OCI-LY3 (cell line): ENCODE results near the gene LTO1.

Source experiments
- EZH2phosphoT487 ChIP-seq: fragments of 200-600 bp; shearing (Covaris generic); IDR thresholded peaks from 2 replicates; pipeline ENCODE4 v1.6.1; 2018; ENCODE audit warnings: antibody characterized with exemption, mixed run types, low read depth
- TF ChIP-seq, protein P1 (sequence below): fragments of 200-600, 300-600 bp; sonication (generic); IDR thresholded peaks from 2 replicates; pipeline ENCODE4 v1.5.1; 2014; ENCODE audit warnings: antibody characterized with exemption, low read length, low read depth

DNA sequence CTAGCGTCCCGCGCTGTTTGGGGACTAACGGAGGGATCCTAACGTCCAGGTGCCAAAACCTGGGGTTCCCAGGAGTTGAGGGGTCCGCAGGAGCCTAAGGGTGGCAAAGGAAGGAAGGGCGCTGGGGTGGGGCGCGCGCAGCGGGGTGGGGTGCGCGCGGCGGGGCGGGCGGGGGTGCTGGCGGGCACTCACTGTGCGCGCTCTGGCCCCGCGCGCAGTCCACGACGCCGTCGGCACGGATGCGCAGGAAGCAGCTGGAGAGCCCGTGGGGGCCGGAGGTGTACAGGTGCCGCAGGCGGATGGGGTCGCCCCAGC lies 28.3 kb upstream of the LTO1 start:
- no peak for TF ChIP-seq EZH2phosphoT487
- TF ChIP-seq, protein P1, sequence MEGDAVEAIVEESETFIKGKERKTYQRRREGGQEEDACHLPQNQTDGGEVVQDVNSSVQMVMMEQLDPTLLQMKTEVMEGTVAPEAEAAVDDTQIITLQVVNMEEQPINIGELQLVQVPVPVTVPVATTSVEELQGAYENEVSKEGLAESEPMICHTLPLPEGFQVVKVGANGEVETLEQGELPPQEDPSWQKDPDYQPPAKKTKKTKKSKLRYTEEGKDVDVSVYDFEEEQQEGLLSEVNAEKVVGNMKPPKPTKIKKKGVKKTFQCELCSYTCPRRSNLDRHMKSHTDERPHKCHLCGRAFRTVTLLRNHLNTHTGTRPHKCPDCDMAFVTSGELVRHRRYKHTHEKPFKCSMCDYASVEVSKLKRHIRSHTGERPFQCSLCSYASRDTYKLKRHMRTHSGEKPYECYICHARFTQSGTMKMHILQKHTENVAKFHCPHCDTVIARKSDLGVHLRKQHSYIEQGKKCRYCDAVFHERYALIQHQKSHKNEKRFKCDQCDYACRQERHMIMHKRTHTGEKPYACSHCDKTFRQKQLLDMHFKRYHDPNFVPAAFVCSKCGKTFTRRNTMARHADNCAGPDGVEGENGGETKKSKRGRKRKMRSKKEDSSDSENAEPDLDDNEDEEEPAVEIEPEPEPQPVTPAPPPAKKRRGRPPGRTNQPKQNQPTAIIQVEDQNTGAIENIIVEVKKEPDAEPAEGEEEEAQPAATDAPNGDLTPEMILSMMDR, result no peak
